Measurements from ENCODE around the gene ASPN. TPM values are rescaled to one million over a fixed set of nuclear protein-coding genes. Genes with fewer than 3 reads are reported as not detected.

ASPN gene
- polyA plus RNA-seq, 1 donor from 2014 or later: 0.35 TPM

DNA sequence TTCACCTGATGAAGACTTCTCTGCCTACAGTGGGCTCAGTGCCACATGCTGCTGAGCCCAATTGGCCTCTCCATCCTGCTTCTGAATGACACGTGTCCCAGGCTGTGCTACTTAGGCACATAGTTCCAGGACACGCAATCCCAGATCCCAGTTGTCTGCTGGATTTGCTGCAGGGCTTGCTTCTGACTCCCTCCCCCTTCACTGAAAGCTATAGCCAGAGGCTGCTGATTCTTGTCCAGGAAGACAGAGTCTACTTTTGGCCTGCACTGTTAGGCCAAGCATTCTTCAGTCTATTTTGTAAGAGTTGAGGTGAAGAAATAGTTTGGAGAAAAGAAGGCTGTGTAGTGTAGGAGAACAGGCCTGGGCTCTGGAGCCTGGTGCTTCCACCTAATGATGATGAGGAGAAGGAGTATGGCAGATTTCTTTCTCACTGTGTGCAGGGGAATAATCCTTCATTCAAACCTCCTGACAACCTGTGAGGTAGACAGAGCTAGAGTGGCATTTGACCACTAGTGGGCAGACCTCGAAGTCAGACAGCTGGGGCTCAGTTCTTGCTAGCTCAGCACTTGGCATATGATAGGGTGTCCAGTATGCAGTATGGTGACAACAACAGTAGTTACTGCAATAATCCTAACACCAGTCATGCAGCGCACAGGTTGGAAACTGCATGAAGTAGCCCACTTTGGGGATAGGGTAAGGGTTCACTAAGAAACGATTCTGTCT is 19.5 kb upstream of the ASPN start:
- no peaks in the 10 kb centered on the region for H3K27me3 ChIP-seq (ENCODE audit: insufficient read depth, low read depth, low read length)
- H3K9me3 ChIP-seq (ENCODE audit: low read length): no peaks in the 10 kb centered on the region
- no peaks in the 10 kb centered on the region for H3F3A ChIP-seq (ENCODE audit: insufficient read depth, low read length, poor library complexity, severe bottlenecking)
- H3K79me2 ChIP-seq (replicated peaks; ENCODE audit: insufficient read depth, low read length): no peaks in the 10 kb centered on the region
- no peaks in the 10 kb centered on the region for H3K36me3 ChIP-seq (ENCODE audit: insufficient read depth, low read length)
- H3K9ac ChIP-seq (ENCODE audit: low read length): no peak overlapping the region
- no peaks in the 10 kb centered on the region for H4K20me1 ChIP-seq (ENCODE audit: insufficient read depth)
- H2AFZ ChIP-seq (ENCODE audit: low read depth, low read length): no peak overlapping the region
- no peak overlapping the region for H3K27ac ChIP-seq (ENCODE audit: low read length)
- TF ChIP-seq EP300 (conservative IDR thresholded peaks at IDR 0.05; ENCODE audit: poor library complexity, severe bottlenecking) (no peak), RAD21 (conservative IDR thresholded peaks at IDR 0.05) (no peak), MXI1 (conservative IDR thresholded peaks at IDR 0.05; ENCODE audit: poor library complexity, severe bottlenecking) (no peak), TAF1 (IDR thresholded peaks at IDR 0.05; ENCODE audit: low read depth) (no peak), POLR2AphosphoS5 (IDR thresholded peaks at IDR 0.05) (no peak), SMC3 (conservative IDR thresholded peaks at IDR 0.05; ENCODE audit: poor library complexity) (no peak), EZH2 (IDR thresholded peaks at IDR 0.05; ENCODE audit: borderline replicate concordance, insufficient read depth, low read length, poor library complexity, severe bottlenecking) (no peak)
- TF ChIP-seq, protein P1, sequence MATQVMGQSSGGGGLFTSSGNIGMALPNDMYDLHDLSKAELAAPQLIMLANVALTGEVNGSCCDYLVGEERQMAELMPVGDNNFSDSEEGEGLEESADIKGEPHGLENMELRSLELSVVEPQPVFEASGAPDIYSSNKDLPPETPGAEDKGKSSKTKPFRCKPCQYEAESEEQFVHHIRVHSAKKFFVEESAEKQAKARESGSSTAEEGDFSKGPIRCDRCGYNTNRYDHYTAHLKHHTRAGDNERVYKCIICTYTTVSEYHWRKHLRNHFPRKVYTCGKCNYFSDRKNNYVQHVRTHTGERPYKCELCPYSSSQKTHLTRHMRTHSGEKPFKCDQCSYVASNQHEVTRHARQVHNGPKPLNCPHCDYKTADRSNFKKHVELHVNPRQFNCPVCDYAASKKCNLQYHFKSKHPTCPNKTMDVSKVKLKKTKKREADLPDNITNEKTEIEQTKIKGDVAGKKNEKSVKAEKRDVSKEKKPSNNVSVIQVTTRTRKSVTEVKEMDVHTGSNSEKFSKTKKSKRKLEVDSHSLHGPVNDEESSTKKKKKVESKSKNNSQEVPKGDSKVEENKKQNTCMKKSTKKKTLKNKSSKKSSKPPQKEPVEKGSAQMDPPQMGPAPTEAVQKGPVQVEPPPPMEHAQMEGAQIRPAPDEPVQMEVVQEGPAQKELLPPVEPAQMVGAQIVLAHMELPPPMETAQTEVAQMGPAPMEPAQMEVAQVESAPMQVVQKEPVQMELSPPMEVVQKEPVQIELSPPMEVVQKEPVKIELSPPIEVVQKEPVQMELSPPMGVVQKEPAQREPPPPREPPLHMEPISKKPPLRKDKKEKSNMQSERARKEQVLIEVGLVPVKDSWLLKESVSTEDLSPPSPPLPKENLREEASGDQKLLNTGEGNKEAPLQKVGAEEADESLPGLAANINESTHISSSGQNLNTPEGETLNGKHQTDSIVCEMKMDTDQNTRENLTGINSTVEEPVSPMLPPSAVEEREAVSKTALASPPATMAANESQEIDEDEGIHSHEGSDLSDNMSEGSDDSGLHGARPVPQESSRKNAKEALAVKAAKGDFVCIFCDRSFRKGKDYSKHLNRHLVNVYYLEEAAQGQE (IDR thresholded peaks at IDR 0.05; ENCODE audit: borderline replicate concordance): no peak
- TF ChIP-seq, protein P2, sequence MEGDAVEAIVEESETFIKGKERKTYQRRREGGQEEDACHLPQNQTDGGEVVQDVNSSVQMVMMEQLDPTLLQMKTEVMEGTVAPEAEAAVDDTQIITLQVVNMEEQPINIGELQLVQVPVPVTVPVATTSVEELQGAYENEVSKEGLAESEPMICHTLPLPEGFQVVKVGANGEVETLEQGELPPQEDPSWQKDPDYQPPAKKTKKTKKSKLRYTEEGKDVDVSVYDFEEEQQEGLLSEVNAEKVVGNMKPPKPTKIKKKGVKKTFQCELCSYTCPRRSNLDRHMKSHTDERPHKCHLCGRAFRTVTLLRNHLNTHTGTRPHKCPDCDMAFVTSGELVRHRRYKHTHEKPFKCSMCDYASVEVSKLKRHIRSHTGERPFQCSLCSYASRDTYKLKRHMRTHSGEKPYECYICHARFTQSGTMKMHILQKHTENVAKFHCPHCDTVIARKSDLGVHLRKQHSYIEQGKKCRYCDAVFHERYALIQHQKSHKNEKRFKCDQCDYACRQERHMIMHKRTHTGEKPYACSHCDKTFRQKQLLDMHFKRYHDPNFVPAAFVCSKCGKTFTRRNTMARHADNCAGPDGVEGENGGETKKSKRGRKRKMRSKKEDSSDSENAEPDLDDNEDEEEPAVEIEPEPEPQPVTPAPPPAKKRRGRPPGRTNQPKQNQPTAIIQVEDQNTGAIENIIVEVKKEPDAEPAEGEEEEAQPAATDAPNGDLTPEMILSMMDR (IDR thresholded peaks at IDR 0.05; ENCODE audit: poor library complexity, severe bottlenecking): no peak
- no peaks in the 10 kb centered on the region for H3K9me2 ChIP-seq (ENCODE audit: insufficient read depth, low read length)
- H3K4me3 ChIP-seq (ENCODE audit: low read length): no peak overlapping the region
- no peak overlapping the region for H3K4me2 ChIP-seq (ENCODE audit: low read length)

DNA sequence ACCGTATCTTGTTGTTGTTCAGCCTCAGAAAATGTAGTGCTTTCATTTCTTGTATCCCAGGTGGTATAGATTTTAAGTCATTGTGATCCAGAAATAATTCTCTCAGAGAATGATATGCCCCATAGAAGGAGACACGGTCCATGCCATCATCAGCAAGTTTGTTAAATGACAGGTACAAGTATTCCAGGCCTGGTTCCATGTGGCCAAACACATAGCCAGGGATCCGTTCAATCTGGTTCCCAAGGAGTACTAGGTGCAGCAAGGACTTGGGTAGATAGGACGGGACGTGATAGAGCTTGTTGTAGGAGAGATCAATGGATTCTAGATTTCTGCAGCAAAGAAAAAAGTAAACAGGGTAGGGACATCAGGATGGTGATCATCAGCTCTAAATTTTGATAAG is 18.4 kb upstream of the ASPN start:
- Histone ChIP-seq H4K20me1 (ENCODE audit: insufficient read depth) (no peaks in the 10 kb centered on the region), H3F3A (ENCODE audit: insufficient read depth, low read length, poor library complexity, severe bottlenecking) (no peaks in the 10 kb centered on the region), H3K4me2 (ENCODE audit: low read length) (no peak overlapping the region), H3K9me2 (ENCODE audit: insufficient read depth, low read length) (no peaks in the 10 kb centered on the region), H3K27me3 (ENCODE audit: insufficient read depth, low read depth, low read length) (no peaks in the 10 kb centered on the region), H3K9me3 (ENCODE audit: low read length) (no peaks in the 10 kb centered on the region), H3K9ac (ENCODE audit: low read length) (no peak overlapping the region), H3K4me3 (ENCODE audit: low read length) (no peak overlapping the region), H2AFZ (ENCODE audit: low read depth, low read length) (no peak overlapping the region), H3K79me2 (replicated peaks; ENCODE audit: insufficient read depth, low read length) (no peaks in the 10 kb centered on the region), H3K36me3 (ENCODE audit: insufficient read depth, low read length) (no peaks in the 10 kb centered on the region), H3K27ac (ENCODE audit: low read length) (no peak overlapping the region)
- no peak for TF ChIP-seq EP300 (conservative IDR thresholded peaks at IDR 0.05; ENCODE audit: poor library complexity, severe bottlenecking)
- TF ChIP-seq, protein P2 (IDR thresholded peaks at IDR 0.05; ENCODE audit: poor library complexity, severe bottlenecking): no peak
- TF ChIP-seq EZH2 (IDR thresholded peaks at IDR 0.05; ENCODE audit: borderline replicate concordance, insufficient read depth, low read length, poor library complexity, severe bottlenecking): no peak
- no peak for TF ChIP-seq POLR2AphosphoS5 (IDR thresholded peaks at IDR 0.05)
- TF ChIP-seq TAF1 (IDR thresholded peaks at IDR 0.05; ENCODE audit: low read depth): no peak
- no peak for TF ChIP-seq MXI1 (conservative IDR thresholded peaks at IDR 0.05; ENCODE audit: poor library complexity, severe bottlenecking)
- TF ChIP-seq, protein P1 (IDR thresholded peaks at IDR 0.05; ENCODE audit: borderline replicate concordance): no peak
- TF ChIP-seq SMC3 (conservative IDR thresholded peaks at IDR 0.05; ENCODE audit: poor library complexity): no peak
- TF ChIP-seq RAD21 (conservative IDR thresholded peaks at IDR 0.05): no peak

Data from neural cell (in vitro differentiated cells).